ENCODE results near the gene KRTAP1-3. TPM values are rescaled to one million over a fixed set of nuclear protein-coding genes. Genes with fewer than 3 reads are reported as not detected.

The KRTAP1-3 gene
- total and polyA plus RNA-seq, 11 donors = not detected

GRCh38 chr17:41073676-41074075 lies 39.0 kb upstream of the KRTAP1-3 start:
- Histone ChIP-seq H3K4me1 (no peaks in the 10 kb centered on the region), H3K36me3 (no peaks in the 10 kb centered on the region), H3K27ac (no peak overlapping the region), H3K27me3 (peaks cover 0 to 25% (median 0%) of the 10 kb centered on the region in 9 donors), H3K4me3 (no peak overlapping the region), H3K9me3 (no peaks in the 10 kb centered on the region)
- intact Hi-C loops (cut with DNase I) = no loop called here
- 77 to 89% (median 80%) methylated on average over 2 of the region's 2 CpGs for WGBS, 4 donors
- ATAC-seq (no peak), DNase-seq (no peak)
- TF ChIP-seq POLR2A (IDR thresholded peaks at IDR 0.05) (no peak), CTCF (IDR thresholded peaks at IDR 0.05) (no peak)

DNA sequence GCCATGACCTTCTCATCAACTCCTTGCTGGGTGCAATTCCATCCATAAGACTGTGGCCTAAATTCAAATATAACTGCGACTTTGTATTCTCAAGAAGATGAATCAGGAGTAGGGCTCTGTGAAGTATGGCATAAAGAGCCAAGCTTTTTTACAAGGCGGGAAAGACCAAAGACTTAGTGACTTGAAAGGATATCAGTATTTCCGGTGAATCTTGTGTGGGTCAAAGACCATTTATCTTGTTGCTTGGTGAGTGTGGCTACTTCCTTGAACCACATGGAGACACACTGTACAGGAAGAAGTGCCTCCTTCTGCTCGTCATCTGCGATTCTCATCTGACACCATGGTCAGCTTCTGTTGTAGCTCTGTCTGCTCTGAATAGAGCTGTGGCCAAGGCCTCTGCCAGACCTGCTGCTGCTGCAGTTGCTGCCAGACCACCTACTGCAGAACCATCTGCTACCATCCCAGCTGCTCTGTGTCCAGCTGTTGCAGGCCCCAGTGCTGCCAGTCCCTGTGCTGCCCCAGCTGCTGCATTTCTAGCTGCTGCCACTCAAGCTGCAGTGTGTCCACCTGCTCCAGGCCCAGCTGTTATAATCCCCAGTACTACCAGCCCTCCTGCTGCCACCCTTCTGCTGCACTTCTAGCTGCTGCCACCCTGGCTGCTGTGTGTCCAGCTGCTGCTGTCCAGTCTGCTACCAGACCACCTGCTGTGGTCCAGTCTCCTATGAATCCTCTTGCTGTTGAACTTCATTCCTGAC lies 37.1 kb upstream of the KRTAP1-3 start:
- H3K4me3 ChIP-seq = no peak overlapping the region
- TF ChIP-seq CTCF (IDR thresholded peaks at IDR 0.05) (no peak), POLR2A (IDR thresholded peaks at IDR 0.05) (no peak)
- DNase-seq (no peak), ATAC-seq (no peak)
- H3K9me3 ChIP-seq = no peaks in the 10 kb centered on the region
- no peaks in the 10 kb centered on the region for H3K36me3 ChIP-seq
- intact Hi-C loops (cut with DNase I) = no loop called here
- 69 to 84% (median 79%) methylated on average over 5 of the region's 5 CpGs for WGBS, 4 donors
- no peak overlapping the region for H3K27ac ChIP-seq
- H3K4me1 ChIP-seq = no peaks in the 10 kb centered on the region
- peaks cover 0 to 20% (median 0%) of the 10 kb centered on the region in 9 donors for H3K27me3 ChIP-seq

DNA sequence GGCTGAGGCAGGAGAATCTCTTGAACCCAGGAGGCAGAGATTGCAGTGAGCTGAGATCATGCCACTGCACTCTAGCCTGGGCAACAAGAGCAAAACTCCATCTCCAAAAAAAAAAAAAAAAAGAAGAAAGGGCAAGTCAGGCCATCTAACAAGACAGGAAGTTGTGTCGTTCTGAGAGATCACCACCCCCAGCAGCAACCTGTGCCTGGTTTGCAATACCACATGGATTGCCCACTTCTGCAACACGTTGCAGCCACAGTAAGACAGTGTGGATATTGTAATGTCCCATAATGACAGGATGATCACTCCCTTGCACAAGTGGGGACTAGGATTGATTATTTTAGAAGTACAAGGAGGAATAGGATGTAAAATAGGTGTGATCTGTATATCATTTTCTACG lies 34.4 kb upstream of the KRTAP1-3 start:
- TF ChIP-seq POLR2A (IDR thresholded peaks at IDR 0.05) = no peak
- no peak for ATAC-seq
- H3K27me3 ChIP-seq = peaks cover 0 to 15% (median 0%) of the 10 kb centered on the region in 9 donors
- WGBS, 4 donors = 61 to 74% (median 70%) methylated on average over 3 of the region's 3 CpGs
- H3K9me3 ChIP-seq = no peaks in the 10 kb centered on the region
- no peak overlapping the region for H3K27ac ChIP-seq
- intact Hi-C loops (cut with DNase I) = no loop called here
- DNase-seq = no peak
- no peaks in the 10 kb centered on the region for H3K4me1 ChIP-seq
- H3K36me3 ChIP-seq = no peaks in the 10 kb centered on the region
- H3K4me3 ChIP-seq = no peak overlapping the region

DNA sequence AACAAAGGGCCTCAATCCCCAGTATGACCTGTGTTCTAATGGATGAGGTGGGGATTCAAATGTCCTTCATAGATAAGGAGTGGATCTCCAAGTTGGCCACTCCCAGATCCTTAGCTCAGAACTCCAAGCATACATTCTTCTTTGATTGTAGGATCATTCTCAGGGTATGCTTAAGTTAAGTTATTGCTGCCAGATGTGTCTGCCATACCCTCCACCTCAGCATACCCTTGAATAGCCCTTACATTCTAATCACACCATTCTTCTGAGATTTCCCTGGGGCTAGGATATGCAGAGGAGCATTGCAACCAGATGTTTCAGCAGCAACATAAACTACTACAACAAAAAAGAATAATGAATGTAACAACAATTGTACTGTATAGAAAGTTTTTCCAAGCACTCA lies 32.6 kb upstream of the KRTAP1-3 start:
- H3K27ac ChIP-seq = no peak overlapping the region
- TF ChIP-seq CTCF (IDR thresholded peaks at IDR 0.05) = no peak
- no peak for TF ChIP-seq POLR2A (IDR thresholded peaks at IDR 0.05)
- no peaks in the 10 kb centered on the region for H3K36me3 ChIP-seq
- intact Hi-C loops (cut with DNase I) = no loop called here
- H3K9me3 ChIP-seq = no peaks in the 10 kb centered on the region
- H3K4me1 ChIP-seq = no peaks in the 10 kb centered on the region
- H3K27me3 ChIP-seq = peaks cover 0 to 13% (median 0%) of the 10 kb centered on the region in 9 donors
- no peak for ATAC-seq
- no peak for DNase-seq
- no peak overlapping the region for H3K4me3 ChIP-seq

All from heart left ventricle (tissue), 16 donors.